Measurements from ENCODE around the gene MFAP5.

- TF ChIP-seq, protein P1, sequence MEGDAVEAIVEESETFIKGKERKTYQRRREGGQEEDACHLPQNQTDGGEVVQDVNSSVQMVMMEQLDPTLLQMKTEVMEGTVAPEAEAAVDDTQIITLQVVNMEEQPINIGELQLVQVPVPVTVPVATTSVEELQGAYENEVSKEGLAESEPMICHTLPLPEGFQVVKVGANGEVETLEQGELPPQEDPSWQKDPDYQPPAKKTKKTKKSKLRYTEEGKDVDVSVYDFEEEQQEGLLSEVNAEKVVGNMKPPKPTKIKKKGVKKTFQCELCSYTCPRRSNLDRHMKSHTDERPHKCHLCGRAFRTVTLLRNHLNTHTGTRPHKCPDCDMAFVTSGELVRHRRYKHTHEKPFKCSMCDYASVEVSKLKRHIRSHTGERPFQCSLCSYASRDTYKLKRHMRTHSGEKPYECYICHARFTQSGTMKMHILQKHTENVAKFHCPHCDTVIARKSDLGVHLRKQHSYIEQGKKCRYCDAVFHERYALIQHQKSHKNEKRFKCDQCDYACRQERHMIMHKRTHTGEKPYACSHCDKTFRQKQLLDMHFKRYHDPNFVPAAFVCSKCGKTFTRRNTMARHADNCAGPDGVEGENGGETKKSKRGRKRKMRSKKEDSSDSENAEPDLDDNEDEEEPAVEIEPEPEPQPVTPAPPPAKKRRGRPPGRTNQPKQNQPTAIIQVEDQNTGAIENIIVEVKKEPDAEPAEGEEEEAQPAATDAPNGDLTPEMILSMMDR (conservative IDR thresholded peaks at IDR 0.05 in 1 of 2, IDR thresholded peaks at IDR 0.05 in 1 of 2; ENCODE audit: low read depth in 1 of 2, low read length in 2 of 2): no peak
- no peak for TF ChIP-seq EZH2 (IDR thresholded peaks at IDR 0.05; ENCODE audit: low read length, missing control alignments)
Observed at GRCh38 chr12:8678661-8679111, 16.1 kb upstream of the MFAP5 start.

Measured in fibroblast of lung (primary cell).